Activated effector memory CD4-positive, alpha-beta T cell treated with Interleukin-2 at 50 U/mL for 16 hours (primary cell): ENCODE measurements around the gene KCNH2.

Experiments used
- DNase-seq: peaks from one replicate; pipeline ENCODE4 v3.0.0-alpha.2; 2020

The KCNH2 gene

GRCh38 chr7:150994838-150995510 lies 16.9 kb upstream of the KCNH2 start:
- DNase-seq, result no peak

- DNase-seq, result no peak
Measured at GRCh38 chr7:150994141-150994837, 16.2 kb upstream of the KCNH2 start.

- no peak for DNase-seq
Measured at GRCh38 chr7:150993511-150993910, 15.4 kb upstream of the KCNH2 start.

GRCh38 chr7:150992833-150993302 lies 14.7 kb upstream of the KCNH2 start:
- no peak for DNase-seq

GRCh38 chr7:150992051-150992640 lies 14.0 kb upstream of the KCNH2 start:
- no peak for DNase-seq

GRCh38 chr7:150990416-150991186 lies 12.5 kb upstream of the KCNH2 start, which contains the start of gene NOS3:
Gene NOS3, plus strand, starts transcription at chr7:150991017. Its CDS starts 2,787 bp downstream, at chr7:150993804.
- DNase-seq, result no peak

- no peak for DNase-seq
Measured at GRCh38 chr7:150989456-150989855, 11.3 kb upstream of the KCNH2 start.

GRCh38 chr7:150988230-150989226 lies 10.4 kb upstream of the KCNH2 start:
- peak; percentile 55 for DNase-seq

GRCh38 chr7:150986556-150986955 lies 8.4 kb upstream of the KCNH2 start:
- no peak for DNase-seq

- peak; percentile 36 for DNase-seq
Measured at GRCh38 chr7:150986099-150986512, 8.0 kb upstream of the KCNH2 start.

GRCh38 chr7:150983893-150984368 lies 5.8 kb upstream of the KCNH2 start:
- DNase-seq, result no peak

- DNase-seq, result no peak
Measured at GRCh38 chr7:150982351-150982750, 4.2 kb upstream of the KCNH2 start.

- no peak for DNase-seq
Measured at GRCh38 chr7:150981644-150982043, 3.5 kb upstream of the KCNH2 start.

GRCh38 chr7:150980663-150981062 lies 2.5 kb upstream of the KCNH2 start:
- DNase-seq, result no peak

GRCh38 chr7:150979713-150980390 lies 1.7 kb upstream of the KCNH2 start:
- DNase-seq, result no peak

GRCh38 chr7:150977382-150978125 lies 567 bp downstream of the KCNH2 start:
- no peak for DNase-seq

GRCh38 chr7:150976529-150977381 lies 1.4 kb downstream of the KCNH2 start:
- DNase-seq, result no peak

GRCh38 chr7:150975536-150976319 lies 2.4 kb downstream of the KCNH2 start:
- DNase-seq, result no peak
